Epithelial cell of esophagus (primary cell): ENCODE measurements around the gene ENOPH1.

Source experiments
- DNase-seq: peaks from one replicate; pipeline ENCODE4 v3.0.0; 2010; ENCODE audit warnings: low read depth
- H3K4me3 ChIP-seq: 2 replicates; pipeline ENCODE4 v1.5.1; 2011; ENCODE audit warnings: mild to moderate bottlenecking, low read length, control low read depth
- TF ChIP-seq, protein P1 (sequence below): IDR thresholded peaks from 2 replicates; pipeline ENCODE4 v1.5.1; 2011; ENCODE audit warnings: low read depth, mild to moderate bottlenecking, low read length, control low read depth, inconsistent platforms; ENCODE audit not compliant: insufficient read depth; ENCODE audit errors: missing control alignments

ENOPH1 gene

DNA sequence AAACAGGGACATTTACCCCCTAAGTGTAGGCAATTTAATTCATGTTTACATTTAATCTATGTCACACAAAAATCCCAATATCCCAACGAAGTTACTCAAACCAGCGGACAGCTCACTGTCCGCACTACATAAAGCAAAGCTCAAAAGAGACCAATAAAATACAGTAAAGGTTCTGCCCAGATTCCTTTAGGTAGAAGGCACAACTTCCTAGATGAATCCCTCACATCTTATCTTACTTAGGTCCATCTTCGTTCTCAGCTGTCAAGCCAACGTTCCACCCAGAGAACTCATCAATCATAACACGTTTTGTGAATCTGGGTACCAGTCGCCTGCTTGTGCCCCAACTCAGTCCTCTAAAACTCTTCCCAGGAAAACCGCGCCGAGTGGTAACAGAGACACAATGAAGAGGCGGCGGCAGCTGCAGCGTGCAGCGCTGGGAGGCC is 1.8 kb upstream of the ENOPH1 start:
- TF ChIP-seq, protein P1, sequence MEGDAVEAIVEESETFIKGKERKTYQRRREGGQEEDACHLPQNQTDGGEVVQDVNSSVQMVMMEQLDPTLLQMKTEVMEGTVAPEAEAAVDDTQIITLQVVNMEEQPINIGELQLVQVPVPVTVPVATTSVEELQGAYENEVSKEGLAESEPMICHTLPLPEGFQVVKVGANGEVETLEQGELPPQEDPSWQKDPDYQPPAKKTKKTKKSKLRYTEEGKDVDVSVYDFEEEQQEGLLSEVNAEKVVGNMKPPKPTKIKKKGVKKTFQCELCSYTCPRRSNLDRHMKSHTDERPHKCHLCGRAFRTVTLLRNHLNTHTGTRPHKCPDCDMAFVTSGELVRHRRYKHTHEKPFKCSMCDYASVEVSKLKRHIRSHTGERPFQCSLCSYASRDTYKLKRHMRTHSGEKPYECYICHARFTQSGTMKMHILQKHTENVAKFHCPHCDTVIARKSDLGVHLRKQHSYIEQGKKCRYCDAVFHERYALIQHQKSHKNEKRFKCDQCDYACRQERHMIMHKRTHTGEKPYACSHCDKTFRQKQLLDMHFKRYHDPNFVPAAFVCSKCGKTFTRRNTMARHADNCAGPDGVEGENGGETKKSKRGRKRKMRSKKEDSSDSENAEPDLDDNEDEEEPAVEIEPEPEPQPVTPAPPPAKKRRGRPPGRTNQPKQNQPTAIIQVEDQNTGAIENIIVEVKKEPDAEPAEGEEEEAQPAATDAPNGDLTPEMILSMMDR: no peak
- no peak for DNase-seq
- peak overlapping the region; percentile 93 for H3K4me3 ChIP-seq

DNA sequence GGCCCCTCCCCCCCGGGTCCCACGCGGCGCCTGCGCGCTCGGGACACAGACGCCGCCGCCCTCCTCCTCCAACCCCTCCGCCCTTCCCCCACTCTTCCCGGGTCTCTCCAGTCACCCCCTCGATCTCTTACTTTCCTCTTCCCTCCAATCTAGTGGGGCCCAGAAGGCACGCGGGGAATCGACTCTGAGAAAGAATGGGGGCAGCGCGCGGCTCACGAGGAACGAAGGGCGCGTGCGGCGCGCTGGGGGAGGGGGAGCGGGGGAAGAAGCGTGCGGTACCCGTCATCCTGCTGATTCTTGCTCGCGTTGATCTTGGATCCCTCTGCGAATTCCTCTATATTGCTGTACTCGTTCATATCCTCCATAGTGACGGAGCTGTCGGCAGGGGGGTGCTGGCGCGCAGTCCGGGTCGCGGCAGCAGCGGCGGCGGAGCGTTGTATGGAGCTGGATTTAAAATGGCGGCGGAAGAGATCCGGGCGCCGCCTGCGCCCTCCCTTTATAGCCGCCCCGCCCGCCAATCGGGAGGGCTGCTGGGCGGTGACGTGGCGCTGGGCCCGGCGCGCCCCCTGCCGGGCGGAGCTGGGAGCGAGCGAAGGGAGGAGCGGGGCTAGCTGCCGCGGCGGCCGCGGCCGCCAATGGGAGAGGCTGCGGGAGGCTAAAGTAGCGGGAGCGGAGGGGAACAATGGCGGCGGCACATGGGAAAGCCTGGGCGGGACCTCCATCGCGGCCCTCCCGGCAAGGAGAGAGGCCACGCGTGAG is 1.2 kb upstream of the ENOPH1 start:
- H3K4me3 ChIP-seq: peak overlapping the region; percentile 94
- TF ChIP-seq, protein P1: peak; percentile 40
- peak; percentile 92 for DNase-seq

DNA sequence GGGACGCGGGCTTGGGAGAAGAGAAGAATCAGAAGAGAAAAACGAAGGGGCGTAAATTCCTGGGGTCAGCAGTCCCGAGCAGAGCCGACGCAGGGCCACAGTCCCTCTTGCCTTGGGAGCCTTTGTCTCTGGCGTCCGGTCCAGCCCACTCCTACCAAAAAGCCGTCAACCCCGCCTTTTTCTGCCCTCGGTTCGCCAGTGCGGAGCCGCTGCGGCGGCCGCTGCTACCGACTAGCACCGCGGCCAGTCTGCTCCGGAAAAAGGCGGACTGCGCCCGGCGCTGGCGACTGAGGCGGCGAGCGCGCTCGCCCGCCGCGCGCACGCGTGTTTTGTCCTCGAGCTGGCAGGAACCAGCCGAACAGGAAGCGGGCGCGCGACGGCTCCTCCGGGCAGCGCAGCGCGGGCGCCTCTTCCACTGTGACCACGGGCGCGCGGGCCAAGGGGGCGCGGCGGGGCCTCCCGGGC is 630 bp upstream of the ENOPH1 start:
- TF ChIP-seq, protein P1: no peak
- H3K4me3 ChIP-seq: peak overlapping the region; percentile 94
- peak; percentile 62 for DNase-seq

DNA sequence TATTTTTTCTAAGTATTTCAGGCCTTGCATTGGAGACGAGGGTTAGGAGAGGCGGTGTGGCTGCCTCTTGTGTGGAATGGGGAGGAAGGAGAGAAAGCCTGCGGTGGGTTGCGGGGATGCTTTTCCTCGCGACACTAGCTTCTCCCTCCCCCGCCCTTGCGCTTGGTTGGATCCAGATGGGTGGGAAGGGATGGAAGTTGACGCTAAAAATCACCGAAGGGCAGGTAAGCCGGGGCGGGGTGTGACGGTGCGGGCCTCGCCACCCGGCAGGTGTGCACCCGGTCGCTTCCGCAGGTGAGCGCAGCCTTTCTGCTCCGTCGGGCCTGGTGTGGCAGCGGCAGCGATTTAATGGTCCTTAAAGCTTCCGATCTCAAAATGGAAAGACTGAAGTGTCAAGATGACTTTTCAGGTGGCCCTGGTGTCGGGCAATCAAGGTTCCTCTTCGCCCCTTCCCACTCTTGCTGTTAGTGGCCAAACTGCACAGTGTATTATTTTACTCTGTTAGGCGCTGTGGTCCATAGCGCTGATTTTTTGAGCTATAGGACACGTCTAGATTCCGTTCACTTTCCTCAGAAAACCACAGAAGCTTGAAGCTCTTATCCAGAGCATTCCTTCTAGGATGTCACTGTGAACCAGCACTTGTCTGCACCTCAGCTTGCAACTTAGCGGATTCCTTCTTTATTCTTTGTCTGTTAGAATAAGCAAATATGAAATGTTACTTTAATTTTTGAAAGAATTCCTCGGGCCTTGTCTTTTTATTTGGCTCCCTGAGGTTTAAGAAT is 765 bp downstream of the ENOPH1 start:
- H3K4me3 ChIP-seq: peak overlapping the region; percentile 94
- DNase-seq: peak; percentile 58
- TF ChIP-seq, protein P1: no peak

DNA sequence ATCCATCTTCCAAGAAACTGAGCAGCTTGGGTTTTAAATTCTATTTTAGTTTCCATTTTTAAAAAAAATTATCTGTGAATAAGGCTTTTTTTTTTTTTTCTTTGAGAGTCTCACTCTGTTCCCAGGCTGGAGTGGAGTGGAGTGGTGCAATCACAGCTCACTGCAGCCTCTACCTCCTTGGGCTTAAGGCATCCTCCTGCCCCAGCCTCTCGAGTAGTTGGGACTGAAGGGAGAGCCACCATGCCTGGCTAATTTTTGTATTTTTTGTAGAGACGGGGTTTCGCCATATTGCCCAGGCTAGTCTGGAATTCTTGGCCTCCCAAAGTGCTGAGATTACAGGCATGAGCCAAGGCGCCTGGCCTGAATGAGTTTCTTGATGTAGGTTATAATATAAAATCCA is 1.4 kb downstream of the ENOPH1 start:
- no peak for DNase-seq
- peak overlapping the region; percentile 94 for H3K4me3 ChIP-seq
- TF ChIP-seq, protein P1: no peak

DNA sequence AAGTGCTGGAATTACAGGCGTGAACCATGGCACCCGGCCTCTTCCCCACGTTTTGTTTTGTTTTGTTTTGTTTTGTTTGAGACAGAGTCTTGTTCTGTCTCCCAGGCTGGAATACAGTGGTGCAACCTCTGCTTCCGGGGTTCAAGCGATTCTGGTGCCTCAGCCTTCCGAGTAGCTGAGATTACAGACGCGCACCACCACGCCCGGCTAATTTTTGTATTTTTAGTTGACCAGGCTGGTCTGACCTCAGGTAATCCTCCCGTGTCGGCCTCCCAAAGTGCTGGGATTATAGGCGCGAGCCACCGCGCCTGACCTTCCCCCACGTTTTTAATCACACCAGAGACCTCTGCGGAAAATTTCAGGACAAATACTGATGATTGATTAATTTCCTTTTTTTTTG is 2.2 kb downstream of the ENOPH1 start:
- no peak overlapping the region for H3K4me3 ChIP-seq
- no peak for DNase-seq
- TF ChIP-seq, protein P1: no peak
